GM12878 (cell line): ENCODE measurements around the gene NPHP1.
"Not testable (repeated sequence)": the region's sequence is repeated elsewhere in the genome, so short reads cannot be mapped to it uniquely, and the experiment has no call there.

ENCODE experiments used
- CEBPB ChIP-seq, 2 experiments: fragments of 150-350 bp in 1 of 2; IDR thresholded peaks; 2 replicates each; pipeline ENCODE4 v1.6.1; 2012 to 2014; ENCODE audit warnings: low read depth in 2 of 2, low read length in 2 of 2, borderline replicate concordance in 1 of 2, inconsistent platforms in 1 of 2
- CTCF ChIP-seq, 3 experiments: IDR thresholded peaks in 2 of 3; conservative IDR thresholded peaks in 1 of 3; 2 replicates each; pipeline ENCODE4 v1.5.1; 2011; ENCODE audit warnings: low read depth in 3 of 3, low read length in 3 of 3, mild to moderate bottlenecking in 3 of 3, control low read depth in 2 of 3, moderate library complexity in 2 of 3, inconsistent platforms in 1 of 3, mixed read lengths in 1 of 3; ENCODE audit not compliant: control insufficient read depth in 2 of 3, insufficient read depth in 1 of 3; ENCODE audit errors: extremely low read depth in 1 of 3
- CUX1 ChIP-seq: IDR thresholded peaks from 2 replicates; pipeline ENCODE4 v1.6.1; 2012; ENCODE audit warnings: improper control_type of control experiment, low read depth, low read length; ENCODE audit not compliant: insufficient replicate concordance
- EZH2 ChIP-seq: IDR thresholded peaks from 2 replicates; pipeline ENCODE4 v1.6.1; 2012; ENCODE audit warnings: low read depth, mild to moderate bottlenecking, control low read depth, inconsistent platforms, low read length, borderline replicate concordance; ENCODE audit not compliant: control insufficient read depth
- HDAC6 ChIP-seq: fragments of 200-600 bp; sonication (generic); IDR thresholded peaks from one replicate; pipeline ENCODE4 v1.8.0; 2017; ENCODE audit warnings: antibody characterized with exemption; ENCODE audit not compliant: unreplicated experiment
- MXI1 ChIP-seq: fragments of 150-350 bp; IDR thresholded peaks from 2 replicates; pipeline ENCODE4 v1.6.1; 2011; ENCODE audit warnings: low read depth, mild to moderate bottlenecking, inconsistent platforms, low read length, improper control_type of control experiment
- RAD21 ChIP-seq: IDR thresholded peaks from 2 replicates; pipeline ENCODE4 v1.6.1; 2011; ENCODE audit warnings: mild to moderate bottlenecking, low read depth, low read length, moderate library complexity; ENCODE audit not compliant: insufficient read depth
- RCOR1 ChIP-seq: conservative IDR thresholded peaks from 2 replicates; pipeline ENCODE4 v1.6.1; 2012; ENCODE audit warnings: low read depth, low read length, improper control_type of control experiment
- SMARCA5 ChIP-seq: fragments of 450-650 bp; IDR thresholded peaks from 2 replicates; pipeline ENCODE4 v1.6.1; 2017; ENCODE audit warnings: mild to moderate bottlenecking
- STAT3 ChIP-seq: IDR thresholded peaks from 2 replicates; pipeline ENCODE4 v1.6.1; 2011; ENCODE audit warnings: low read depth, low read length, improper control_type of control experiment

- not testable (repeated sequence) for TF ChIP-seq CTCF (IDR thresholded peaks at IDR 0.05 in 2 of 3, conservative IDR thresholded peaks at IDR 0.05 in 1 of 3; ENCODE audit: control insufficient read depth in 2 of 3, extremely low read depth in 1 of 3, insufficient read depth in 1 of 3, low read depth in 3 of 3, low read length in 3 of 3); MXI1; RCOR1; SMARCA5; STAT3; CUX1; HDAC6; EZH2; RAD21; CEBPB (IDR thresholded peaks at IDR 0.05; ENCODE audit: borderline replicate concordance in 1 of 2, low read depth in 2 of 2, low read length in 2 of 2)
These were observed 50.0 kb downstream of the NPHP1 start for GRCh38 chr2:110154828-110155227.
